Omental fat pad (tissue), 4 donors: ENCODE data around the gene IVNS1ABP. TPM values are rescaled to one million over a fixed set of nuclear protein-coding genes. Genes with fewer than 3 reads are reported as not detected.

ENCODE experiments used
- ATAC-seq: fragments of 150-250 bp; one replicate; pipeline ENCODE4 v1.9.1; 2016; ENCODE audit warnings: mild to moderate bottlenecking, moderate library complexity; ENCODE audit not compliant: low FRiP score
- DNase-seq: peaks from one replicate; pipeline ENCODE4 v3.0.0-alpha.2; 2019; ENCODE audit warnings: low spot score
- CTCF ChIP-seq, 3 donors: fragments of 450-650 bp; IDR thresholded peaks; one replicate each; pipeline ENCODE4 v1.5.1; 2016 to 2017; ENCODE audit warnings: antibody characterized with exemption in 3 of 3, mild to moderate bottlenecking in 3 of 3, moderate library complexity in 2 of 3
- total RNA-seq, 4 donors: library from RNA; depleted of rRNA; stranded (reverse); fragments of >200 nt; gene quantifications; one replicate each; pipeline ENCODE4 v1.1.0, GENCODE V29; 2016

Gene IVNS1ABP
- total RNA-seq, 4 donors from 2014 or later = 68.5 to 152 (median 99.2) TPM

GRCh38 chr1:185271921-185272320, 45.1 kb downstream of the IVNS1ABP start:
- no peak for DNase-seq
- no peak for TF ChIP-seq CTCF (IDR thresholded peaks at IDR 0.05)
- ATAC-seq = no peak

- TF ChIP-seq CTCF (IDR thresholded peaks at IDR 0.05) = no peak
- ATAC-seq (no peak), DNase-seq (no peak)
These were observed 48.7 kb downstream of the IVNS1ABP start for GRCh38 chr1:185268352-185268751.

- no peak for DNase-seq
- no peak for ATAC-seq
- TF ChIP-seq CTCF (IDR thresholded peaks at IDR 0.05) = no peak
These were observed 49.3 kb downstream of the IVNS1ABP start for GRCh38 chr1:185267701-185268100.

GRCh38 chr1:185267301-185267700, 49.7 kb downstream of the IVNS1ABP start:
- no peak for DNase-seq
- ATAC-seq = no peak
- no peak for TF ChIP-seq CTCF (IDR thresholded peaks at IDR 0.05)

GRCh38 chr1:185265314-185265713, 51.7 kb downstream of the IVNS1ABP start:
- DNase-seq (no peak), ATAC-seq (no peak)
- TF ChIP-seq CTCF (IDR thresholded peaks at IDR 0.05) = no peak

- DNase-seq (no peak), ATAC-seq (no peak)
- no peak for TF ChIP-seq CTCF (IDR thresholded peaks at IDR 0.05)
These were observed 53.3 kb downstream of the IVNS1ABP start for GRCh38 chr1:185263780-185264179.

GRCh38 chr1:185263292-185263691, 53.8 kb downstream of the IVNS1ABP start:
- TF ChIP-seq CTCF (IDR thresholded peaks at IDR 0.05) = no peak
- ATAC-seq = no peak
- DNase-seq = no peak
